ENCODE results near the gene ZNF438. TPM values are rescaled to one million over a fixed set of nuclear protein-coding genes. Genes with fewer than 3 reads are reported as not detected.

Gene ZNF438
- total RNA-seq, 1 donor, result 4.7 TPM

DNA sequence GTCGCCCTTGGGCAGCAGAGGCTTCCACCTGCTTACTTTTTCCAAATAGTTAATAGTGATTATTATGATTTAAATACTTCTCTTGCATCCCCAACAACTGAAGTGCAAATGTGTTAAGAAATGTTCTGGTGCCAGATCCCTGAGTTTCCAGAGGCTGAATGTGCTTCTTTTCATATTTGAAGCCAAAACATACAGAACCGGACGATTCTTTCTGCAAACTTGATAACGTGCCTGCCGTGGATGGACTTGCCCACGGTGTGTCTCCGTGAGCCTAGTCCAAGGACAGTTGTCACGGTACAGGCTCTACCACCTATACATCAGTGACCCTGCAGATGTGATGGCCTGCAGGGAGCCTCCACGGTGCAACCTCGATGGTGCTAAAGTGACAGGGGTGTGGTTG lies 203.5 kb downstream of the ZNF438 start:
- TF ChIP-seq, protein P1, sequence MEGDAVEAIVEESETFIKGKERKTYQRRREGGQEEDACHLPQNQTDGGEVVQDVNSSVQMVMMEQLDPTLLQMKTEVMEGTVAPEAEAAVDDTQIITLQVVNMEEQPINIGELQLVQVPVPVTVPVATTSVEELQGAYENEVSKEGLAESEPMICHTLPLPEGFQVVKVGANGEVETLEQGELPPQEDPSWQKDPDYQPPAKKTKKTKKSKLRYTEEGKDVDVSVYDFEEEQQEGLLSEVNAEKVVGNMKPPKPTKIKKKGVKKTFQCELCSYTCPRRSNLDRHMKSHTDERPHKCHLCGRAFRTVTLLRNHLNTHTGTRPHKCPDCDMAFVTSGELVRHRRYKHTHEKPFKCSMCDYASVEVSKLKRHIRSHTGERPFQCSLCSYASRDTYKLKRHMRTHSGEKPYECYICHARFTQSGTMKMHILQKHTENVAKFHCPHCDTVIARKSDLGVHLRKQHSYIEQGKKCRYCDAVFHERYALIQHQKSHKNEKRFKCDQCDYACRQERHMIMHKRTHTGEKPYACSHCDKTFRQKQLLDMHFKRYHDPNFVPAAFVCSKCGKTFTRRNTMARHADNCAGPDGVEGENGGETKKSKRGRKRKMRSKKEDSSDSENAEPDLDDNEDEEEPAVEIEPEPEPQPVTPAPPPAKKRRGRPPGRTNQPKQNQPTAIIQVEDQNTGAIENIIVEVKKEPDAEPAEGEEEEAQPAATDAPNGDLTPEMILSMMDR (IDR thresholded peaks at IDR 0.05; ENCODE audit: insufficient read depth, low read depth, low read length), result no peak
- no peak for DNase-seq (ENCODE audit: low read depth)
- no peak overlapping the region for H3K4me3 ChIP-seq (ENCODE audit: low read depth, low read length)

DNA sequence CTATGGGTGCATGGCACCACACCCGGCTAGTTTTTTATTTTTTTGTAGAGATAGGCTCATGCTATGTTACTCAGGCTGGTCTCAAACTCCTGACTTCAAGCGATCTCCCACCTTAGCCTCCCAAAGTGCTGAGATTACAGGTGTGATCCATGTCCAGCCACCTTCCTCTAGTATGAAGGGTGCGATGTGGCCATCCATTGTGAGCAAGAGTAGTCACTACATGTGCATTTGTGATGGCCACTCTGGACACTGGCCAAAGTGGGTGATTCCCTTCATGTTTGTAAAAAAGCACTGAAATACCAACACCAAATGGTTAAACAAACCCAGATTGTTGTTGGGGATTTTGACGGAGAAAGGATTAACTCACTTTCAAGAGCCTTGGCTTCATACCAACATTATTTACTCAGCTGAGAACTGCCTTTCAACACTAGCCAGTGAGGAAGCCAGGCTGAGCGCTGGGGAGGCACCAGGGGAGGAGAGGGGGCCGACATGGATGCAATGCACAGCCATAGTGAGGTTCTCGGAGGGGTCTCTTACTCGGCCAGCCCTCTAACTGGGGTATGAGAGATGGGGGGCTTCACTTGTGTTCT lies 204.0 kb downstream of the ZNF438 start:
- peak; percentile 63 for DNase-seq (ENCODE audit: low read depth)
- TF ChIP-seq, protein P1 (IDR thresholded peaks at IDR 0.05; ENCODE audit: insufficient read depth, low read depth, low read length), result no peak

GRCh38 chr10:30826679-30827078 lies 205.0 kb downstream of the ZNF438 start:
- DNase-seq (ENCODE audit: low read depth), result no peak
- H3K4me3 ChIP-seq (ENCODE audit: low read depth, low read length), result no peak overlapping the region
- TF ChIP-seq, protein P1 (IDR thresholded peaks at IDR 0.05; ENCODE audit: insufficient read depth, low read depth, low read length), result no peak

More for the DNA sequence above, 204.0 kb downstream of the ZNF438 start:
- H3K4me3 ChIP-seq (ENCODE audit: low read depth, low read length), result no peak overlapping the region

- no peak overlapping the region for H3K4me3 ChIP-seq (ENCODE audit: low read depth, low read length)
- TF ChIP-seq, protein P1 (IDR thresholded peaks at IDR 0.05; ENCODE audit: insufficient read depth, low read depth, low read length), result no peak
- DNase-seq (ENCODE audit: low read depth), result peak; percentile 39
These were observed 206.2 kb downstream of the ZNF438 start for GRCh38 chr10:30825495-30825894.

- DNase-seq (ENCODE audit: low read depth), result no peak
- TF ChIP-seq, protein P1 (IDR thresholded peaks at IDR 0.05; ENCODE audit: insufficient read depth, low read depth, low read length), result no peak
- no peak overlapping the region for H3K4me3 ChIP-seq (ENCODE audit: low read depth, low read length)
These were observed 206.6 kb downstream of the ZNF438 start for GRCh38 chr10:30825022-30825421.

DNA sequence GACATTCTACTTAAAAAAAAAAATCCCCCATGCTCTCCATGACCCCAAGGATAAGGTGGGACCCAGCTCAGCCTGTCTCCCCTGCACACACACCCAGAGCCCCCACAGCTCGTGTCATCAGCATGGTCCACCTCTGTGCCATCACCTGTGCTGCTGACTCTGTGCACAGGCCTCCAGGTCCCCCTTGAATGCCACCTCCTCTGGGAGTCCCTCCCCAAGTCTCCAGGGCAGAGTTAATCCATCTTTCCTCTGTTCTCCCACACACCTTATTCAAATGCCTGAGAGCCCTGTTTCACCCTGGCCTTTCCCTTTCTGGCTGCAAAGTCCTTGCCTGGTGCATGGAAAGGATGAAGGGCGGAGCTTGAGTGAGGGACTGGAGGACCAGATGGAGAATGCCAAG lies 208.0 kb downstream of the ZNF438 start:
- no peak overlapping the region for H3K4me3 ChIP-seq (ENCODE audit: low read depth, low read length)
- TF ChIP-seq, protein P1 (IDR thresholded peaks at IDR 0.05; ENCODE audit: insufficient read depth, low read depth, low read length), result no peak
- DNase-seq (ENCODE audit: low read depth), result no peak
